ENCODE measurements around the gene WIF1.

GRCh38 chr12:65015850-65016249, 105.3 kb downstream of the WIF1 start:
- no peak for TF ChIP-seq FOXP4 (CRISPR knock-in tag; IDR thresholded peaks at IDR 0.05)
- no peak for TF ChIP-seq IRF2 (CRISPR knock-in tag; IDR thresholded peaks at IDR 0.05; ENCODE audit: borderline replicate concordance, low read depth)
- TF ChIP-seq PRDM15 (CRISPR knock-in tag; IDR thresholded peaks at IDR 0.05), result no peak
- no peak for TF ChIP-seq CTCF (IDR thresholded peaks at IDR 0.05)
- TF ChIP-seq USF2 (CRISPR knock-in tag; IDR thresholded peaks at IDR 0.05), result no peak
- TF ChIP-seq CREB1 (CRISPR knock-in tag; IDR thresholded peaks at IDR 0.05), result no peak

Data from WTC11 (cell line).